OCI-LY7 (cell line): ENCODE measurements around the gene KPNA4. TPM values are rescaled to one million over a fixed set of nuclear protein-coding genes. Genes with fewer than 3 reads are reported as not detected.

Source experiments
- BruUV-seq: library from RNA; stranded (reverse); fragments of 400-500 nt; replicated peaks from 2 replicates; lab custom pipeline; 2021; lab: Mats Ljungman, UMichigan
- CTCF ChIA-PET: fragments of 300-600 bp; sonication (Branson Sonifier 250); formaldehyde crosslinking; loops from one replicate; lab custom pipeline; 2022; ENCODE audit warnings: antibody characterized with exemption; ENCODE audit not compliant: unreplicated experiment; lab: Charles Lee
- POLR2A ChIA-PET: fragments of 300-600 bp; sonication (Branson Sonifier 250); formaldehyde crosslinking; loops from one replicate; lab custom pipeline; 2022; ENCODE audit warnings: antibody characterized with exemption; lab: Charles Lee
- DNase-seq: peaks from one replicate; pipeline ENCODE4 v3.0.0-alpha.2; 2015; ENCODE audit warnings: low spot score
- H2AFZ ChIP-seq: fragments of 200-600 bp; sonication (generic), shearing (Covaris generic); 2 replicates; pipeline ENCODE4 v1.6.1; 2014; ENCODE audit warnings: mild to moderate bottlenecking, antibody characterized with exemption, low read length, moderate library complexity
- H3K27ac ChIP-seq: fragments of 200-600 bp; sonication (generic); 2 replicates; pipeline ENCODE4 v1.5.1; 2014; ENCODE audit warnings: mixed run types, low read depth, mild to moderate bottlenecking, moderate library complexity, low read length, inconsistent platforms; ENCODE audit not compliant: poor library complexity, severe bottlenecking
- H3K36me3 ChIP-seq: fragments of 200-600 bp; sonication (generic); 2 replicates; pipeline ENCODE4 v1.6.1; 2014; ENCODE audit warnings: mild to moderate bottlenecking, antibody characterized with exemption, low read length, moderate library complexity, mixed read lengths; ENCODE audit not compliant: insufficient read depth
- H3K4me1 ChIP-seq: fragments of 200-600 bp; sonication (generic); 2 replicates; pipeline ENCODE4 v1.5.1; 2014; ENCODE audit warnings: mild to moderate bottlenecking, low read length; ENCODE audit not compliant: insufficient read depth, poor library complexity, severe bottlenecking
- H3K4me2 ChIP-seq: fragments of 200-600 bp; sonication (generic); 2 replicates; pipeline ENCODE4 v1.6.1; 2014; ENCODE audit warnings: mild to moderate bottlenecking, low read length
- H3K4me3 ChIP-seq: fragments of 200-600 bp; sonication (generic); 2 replicates; pipeline ENCODE4 v1.5.1; 2014; ENCODE audit warnings: mild to moderate bottlenecking, low read depth, low read length; ENCODE audit not compliant: poor library complexity, severe bottlenecking
- H3K79me2 ChIP-seq: fragments of 200-600 bp; sonication (generic); 2 replicates; pipeline ENCODE4 v1.6.1; 2016; ENCODE audit warnings: low read depth, mild to moderate bottlenecking, low read length, moderate library complexity, mixed read lengths; ENCODE audit not compliant: insufficient read depth
- H3K9me2 ChIP-seq: fragments of 200-600 bp; sonication (generic); 2 replicates; pipeline ENCODE4 v1.6.1; 2016; ENCODE audit warnings: mild to moderate bottlenecking, low read length, mixed read lengths; ENCODE audit not compliant: insufficient read depth
- H3K9me3 ChIP-seq: fragments of 200-600 bp; sonication (generic); 2 replicates; pipeline ENCODE4 v1.6.1; 2014; ENCODE audit warnings: mild to moderate bottlenecking, mixed run types, low read length, mixed read lengths
- H4K20me1 ChIP-seq: fragments of 200-600 bp; sonication (generic); 2 replicates; pipeline ENCODE4 v1.6.1; 2014; ENCODE audit warnings: mild to moderate bottlenecking, antibody characterized with exemption, low read length, moderate library complexity, mixed read lengths; ENCODE audit not compliant: insufficient read depth
- EZH2phosphoT487 ChIP-seq: fragments of 200-600 bp; sonication (generic); IDR thresholded peaks from 2 replicates; pipeline ENCODE4 v1.6.1; 2018; ENCODE audit warnings: low read depth, borderline replicate concordance, mild to moderate bottlenecking, mixed run types, antibody characterized with exemption, low read length, moderate library complexity, mixed read lengths
- intact Hi-C: fragments of 100-400 bp; cut with micrococcal nuclease; formaldehyde crosslinking; loops from one replicate; pipeline ENCODE4 v1.10.0; 2022; ENCODE audit not compliant: unreplicated experiment
- total RNA-seq, 2 experiments: library from RNA; depleted of rRNA in 1 of 2; stranded (reverse); fragments of >200 nt in 1 of 2; shearing (Covaris generic) in 1 of 2; gene quantifications; 2 replicates each; pipeline ENCODE4 v1.2.3, GENCODE V29; 2014 to 2022
- TF ChIP-seq, protein P1 (sequence below): fragments of 200-600 bp; sonication (generic); conservative IDR thresholded peaks from 2 replicates; pipeline ENCODE4 v1.5.1; 2014; ENCODE audit warnings: mild to moderate bottlenecking, antibody characterized with exemption, low read length, moderate library complexity, mixed read lengths

KPNA4 gene
- total RNA-seq, 2 experiments from 2014 or later, result 15.7 to 46.3 TPM

DNA sequence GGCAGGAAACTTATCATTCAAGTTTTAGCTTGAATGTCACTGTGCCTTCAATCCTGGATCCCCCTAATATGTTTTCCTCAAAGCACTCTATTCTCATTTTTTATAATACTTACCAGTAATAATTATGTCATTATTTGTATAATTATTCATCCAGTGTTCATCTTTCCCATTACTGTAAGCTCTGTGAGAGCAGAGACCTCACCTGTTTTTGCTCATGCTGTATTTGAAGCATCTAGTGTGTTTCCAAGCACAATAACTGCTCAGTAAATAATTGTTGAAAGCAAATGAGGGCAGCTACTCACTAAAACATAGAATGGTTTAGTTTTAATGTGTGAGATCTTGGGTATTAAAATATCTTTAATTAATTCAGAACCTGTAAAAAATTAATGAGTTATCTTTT, 36.9 kb upstream of the KPNA4 start:
- DNase-seq, result no peak
- H2AFZ ChIP-seq, result no peak overlapping the region
- POLR2A ChIA-PET, result no interaction called here
- no peak overlapping the region for H3K27ac ChIP-seq
- H3K4me1 ChIP-seq, result no peaks in the 10 kb centered on the region
- no peaks in the 10 kb centered on the region for H3K9me2 ChIP-seq
- no peak overlapping the region for H3K4me3 ChIP-seq
- intact Hi-C loops, result no loop called here
- no peak overlapping the region for H3K4me2 ChIP-seq
- CTCF ChIA-PET, result no interaction called here
- no peaks in the 10 kb centered on the region for H3K36me3 ChIP-seq
- H4K20me1 ChIP-seq, result no peaks in the 10 kb centered on the region
- H3K9me3 ChIP-seq, result no peaks in the 10 kb centered on the region
- TF ChIP-seq, protein P1, sequence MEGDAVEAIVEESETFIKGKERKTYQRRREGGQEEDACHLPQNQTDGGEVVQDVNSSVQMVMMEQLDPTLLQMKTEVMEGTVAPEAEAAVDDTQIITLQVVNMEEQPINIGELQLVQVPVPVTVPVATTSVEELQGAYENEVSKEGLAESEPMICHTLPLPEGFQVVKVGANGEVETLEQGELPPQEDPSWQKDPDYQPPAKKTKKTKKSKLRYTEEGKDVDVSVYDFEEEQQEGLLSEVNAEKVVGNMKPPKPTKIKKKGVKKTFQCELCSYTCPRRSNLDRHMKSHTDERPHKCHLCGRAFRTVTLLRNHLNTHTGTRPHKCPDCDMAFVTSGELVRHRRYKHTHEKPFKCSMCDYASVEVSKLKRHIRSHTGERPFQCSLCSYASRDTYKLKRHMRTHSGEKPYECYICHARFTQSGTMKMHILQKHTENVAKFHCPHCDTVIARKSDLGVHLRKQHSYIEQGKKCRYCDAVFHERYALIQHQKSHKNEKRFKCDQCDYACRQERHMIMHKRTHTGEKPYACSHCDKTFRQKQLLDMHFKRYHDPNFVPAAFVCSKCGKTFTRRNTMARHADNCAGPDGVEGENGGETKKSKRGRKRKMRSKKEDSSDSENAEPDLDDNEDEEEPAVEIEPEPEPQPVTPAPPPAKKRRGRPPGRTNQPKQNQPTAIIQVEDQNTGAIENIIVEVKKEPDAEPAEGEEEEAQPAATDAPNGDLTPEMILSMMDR, result no peak
- TF ChIP-seq EZH2phosphoT487, result no peak
- no TSS peak for BruUV-seq
- no peaks in the 10 kb centered on the region for H3K79me2 ChIP-seq

DNA sequence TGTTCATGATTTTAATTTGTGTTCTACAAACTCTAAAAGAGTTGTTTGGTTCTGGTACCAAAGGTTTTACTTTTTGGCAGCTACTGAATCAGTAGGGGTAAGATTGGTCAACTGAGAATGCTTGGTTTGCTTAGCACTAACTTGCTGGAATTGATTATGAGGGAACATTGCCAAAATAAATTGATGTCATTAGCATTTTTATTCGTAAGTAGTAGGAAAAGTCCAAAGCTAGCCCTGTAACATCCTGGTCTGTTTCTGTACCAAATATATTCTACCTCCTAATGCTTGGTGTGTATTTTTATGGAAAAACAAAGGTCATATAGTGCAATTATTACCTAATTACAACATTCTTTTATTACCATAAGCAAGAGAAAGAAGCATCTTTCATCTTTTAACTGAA, 35.9 kb upstream of the KPNA4 start:
- Histone ChIP-seq H3K36me3 (no peaks in the 10 kb centered on the region), H3K27ac (no peak overlapping the region), H2AFZ (no peak overlapping the region), H3K4me2 (no peak overlapping the region), H3K9me2 (no peaks in the 10 kb centered on the region), H4K20me1 (no peaks in the 10 kb centered on the region), H3K4me3 (no peak overlapping the region), H3K79me2 (no peaks in the 10 kb centered on the region), H3K4me1 (no peaks in the 10 kb centered on the region), H3K9me3 (no peaks in the 10 kb centered on the region)
- CTCF ChIA-PET, result no interaction called here
- no peak for DNase-seq
- no peak for TF ChIP-seq EZH2phosphoT487
- TF ChIP-seq, protein P1, result no peak
- POLR2A ChIA-PET, result interaction anchor here (1.1 kb wide), 1 partner anchor 9 kb away, joined by 3 read pairs; no protein-coding TSS in a partner anchor
- BruUV-seq, result no TSS peak
- intact Hi-C loops, result no loop called here

DNA sequence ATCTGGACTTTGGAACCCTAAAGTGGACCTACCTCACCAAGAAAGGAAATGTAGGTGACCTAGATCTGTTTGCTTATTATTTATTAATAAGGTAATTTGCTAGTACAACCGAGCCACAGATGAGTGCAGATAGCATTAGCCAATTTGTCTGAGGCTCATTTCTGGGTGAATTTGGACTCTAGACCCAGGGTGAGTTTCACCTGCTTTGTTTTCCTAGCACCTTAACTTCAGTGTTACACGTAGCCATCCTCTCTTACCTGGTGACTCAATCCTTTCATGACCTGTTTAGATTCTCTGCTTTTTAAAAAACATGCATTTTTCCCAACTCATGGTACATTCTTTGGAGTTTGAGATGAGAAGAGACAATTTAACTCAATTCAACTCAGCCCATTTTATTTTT, 33.5 kb upstream of the KPNA4 start:
- TF ChIP-seq, protein P1, result no peak
- no peak for TF ChIP-seq EZH2phosphoT487
- Histone ChIP-seq H2AFZ (no peak overlapping the region), H3K27ac (no peak overlapping the region), H3K4me2 (no peak overlapping the region), H3K36me3 (no peaks in the 10 kb centered on the region), H3K4me3 (no peak overlapping the region), H3K4me1 (no peaks in the 10 kb centered on the region), H3K79me2 (no peaks in the 10 kb centered on the region), H4K20me1 (no peaks in the 10 kb centered on the region), H3K9me3 (no peaks in the 10 kb centered on the region), H3K9me2 (no peaks in the 10 kb centered on the region)
- intact Hi-C loops, result no loop called here
- no peak for DNase-seq
- POLR2A ChIA-PET, result no interaction called here
- CTCF ChIA-PET, result no interaction called here
- no TSS peak for BruUV-seq
